Stimulated activated CD8-positive, alpha-beta memory T cell treated with anti-CD3 and anti-CD28 coated beads, Interleukin-12 subunit alpha, Interleukin-12 subunit beta, amount 100 ng/mL, for 24 hours (primary cell): ENCODE results near the gene DUS1L.

ENCODE experiments used
- DNase-seq: peaks from one replicate; pipeline ENCODE4 v3.0.0-alpha.2; 2020; ENCODE audit errors: extremely low read depth

DUS1L gene

DNA sequence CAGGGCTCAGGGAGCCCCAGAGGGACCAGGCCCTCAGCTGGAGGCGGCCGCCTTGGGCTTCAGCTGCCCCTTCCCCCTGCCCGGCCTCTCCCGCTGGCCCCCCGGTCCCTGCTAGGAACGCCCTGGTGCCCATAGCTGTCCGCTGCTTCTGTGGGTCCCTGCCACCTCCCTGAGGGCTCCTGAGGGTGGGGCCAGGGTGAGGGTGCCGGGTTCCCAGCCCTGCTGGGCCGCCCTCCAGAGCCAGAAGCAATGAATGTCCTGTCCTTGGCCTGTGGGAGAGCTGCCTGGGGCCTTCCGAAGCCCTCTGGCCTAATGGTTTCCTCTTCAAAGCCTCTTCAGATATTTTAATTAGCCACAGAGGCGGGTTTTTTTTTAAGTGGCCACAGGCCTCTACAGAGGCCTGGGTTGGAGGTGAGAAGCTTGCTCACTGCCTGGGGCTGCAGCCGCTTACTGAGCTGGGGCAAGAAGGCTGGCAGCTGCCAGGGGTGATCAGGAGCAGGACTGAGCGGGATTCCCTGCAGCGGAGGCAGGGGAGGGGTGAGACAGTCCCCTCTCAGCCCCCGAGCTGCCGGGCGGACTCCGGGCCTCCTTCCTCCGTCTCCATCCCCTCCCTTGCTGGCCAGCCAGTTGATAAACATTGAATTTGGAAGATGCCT is 52.8 kb downstream of the DUS1L start:
- no peak for DNase-seq

DNA sequence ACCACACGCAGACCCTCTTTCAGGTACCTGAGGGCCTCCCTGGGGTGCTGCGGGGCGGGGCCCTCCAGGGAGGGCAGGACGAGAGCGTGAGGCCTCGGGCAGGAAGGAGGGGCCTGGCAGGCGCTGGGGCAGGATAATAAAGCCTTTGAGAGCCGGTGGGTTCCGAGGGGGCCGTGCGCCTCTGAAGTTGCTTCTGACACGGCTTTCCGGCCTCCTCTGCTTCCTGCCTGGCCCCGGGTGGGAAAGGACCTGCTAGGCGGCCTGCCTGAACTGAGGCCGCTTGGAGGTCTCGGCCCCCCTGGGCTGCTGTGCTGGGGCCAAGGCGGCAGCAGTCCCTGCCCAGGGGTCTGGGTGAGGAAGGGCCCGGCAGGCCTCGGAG is 53.4 kb downstream of the DUS1L start:
- DNase-seq, result no peak

DNA sequence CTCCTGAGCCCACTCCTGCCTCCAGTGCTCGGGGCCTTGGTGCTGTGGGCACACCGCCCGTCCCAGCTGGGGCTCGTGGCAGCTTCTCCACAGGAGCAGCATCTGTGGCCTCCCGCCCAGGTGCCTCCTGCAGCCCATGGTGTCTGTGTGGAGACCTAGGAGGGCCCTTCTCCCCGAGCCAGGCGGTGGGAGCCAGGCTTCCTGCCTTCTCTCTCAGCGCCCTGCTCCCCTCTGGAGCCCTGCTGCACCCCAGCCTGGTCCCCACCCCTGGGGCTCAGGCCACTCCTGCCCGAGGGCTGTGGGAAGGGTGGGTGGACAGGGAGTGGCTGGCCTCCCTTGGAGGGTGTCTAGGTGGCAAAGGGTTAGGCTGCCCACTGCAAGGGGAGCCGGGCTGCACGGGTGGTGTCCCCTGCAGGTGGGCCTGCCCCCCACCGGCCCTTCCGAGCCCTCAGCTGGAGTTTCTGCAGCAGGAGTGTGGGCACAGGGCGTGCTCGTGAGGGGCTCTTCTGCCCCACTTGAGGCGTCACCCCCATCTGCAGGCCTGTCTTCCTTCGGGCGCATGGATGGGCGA is 53.9 kb downstream of the DUS1L start:
- DNase-seq, result no peak

DNA sequence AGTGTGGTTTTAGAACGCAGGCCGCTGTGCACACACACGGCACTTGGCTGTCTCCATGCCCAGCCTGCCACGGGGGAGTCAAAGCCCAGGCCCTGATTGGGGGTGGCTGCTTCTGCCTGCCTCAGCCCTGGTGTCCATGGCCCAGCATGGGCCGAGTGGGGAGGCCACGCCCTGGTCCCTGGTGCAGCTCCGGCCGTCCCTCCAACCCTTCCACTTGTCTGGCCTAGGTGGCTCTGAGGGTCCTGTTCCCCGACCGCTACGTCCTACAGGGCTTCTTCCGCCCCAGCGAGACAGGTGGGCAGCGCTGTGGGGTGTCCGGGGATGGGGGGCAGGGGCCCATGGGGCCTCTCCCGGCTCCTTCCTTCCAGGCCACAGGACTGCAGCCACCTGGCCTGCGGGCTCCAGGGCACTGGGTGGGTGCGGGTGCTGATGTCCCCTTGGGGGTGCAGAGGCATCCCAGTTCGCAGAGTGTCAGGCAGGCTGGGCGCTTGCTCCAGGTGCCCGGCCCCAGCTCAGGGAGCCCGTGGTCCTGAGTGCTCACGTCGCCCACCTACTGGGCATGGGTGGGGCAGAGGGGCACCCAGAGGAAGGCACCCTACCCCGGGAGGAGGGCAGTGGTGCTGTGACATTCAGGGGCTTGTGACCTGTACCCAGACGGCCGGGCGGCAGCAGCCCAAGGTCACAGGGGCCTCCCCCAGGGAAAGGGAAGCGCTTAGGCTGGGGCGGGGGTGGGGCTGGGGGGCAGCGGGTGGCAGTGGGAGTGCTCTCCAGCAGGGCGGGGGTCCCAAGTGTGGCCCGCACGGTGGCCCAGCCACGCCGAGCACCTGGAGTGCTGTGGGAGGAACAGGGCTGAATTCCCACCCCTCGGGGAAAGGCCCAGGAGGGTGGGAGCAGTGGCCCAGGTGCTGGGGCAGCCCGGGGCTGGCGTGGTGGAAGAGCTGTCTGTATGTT is 54.8 kb downstream of the DUS1L start:
- DNase-seq, result no peak

DNA sequence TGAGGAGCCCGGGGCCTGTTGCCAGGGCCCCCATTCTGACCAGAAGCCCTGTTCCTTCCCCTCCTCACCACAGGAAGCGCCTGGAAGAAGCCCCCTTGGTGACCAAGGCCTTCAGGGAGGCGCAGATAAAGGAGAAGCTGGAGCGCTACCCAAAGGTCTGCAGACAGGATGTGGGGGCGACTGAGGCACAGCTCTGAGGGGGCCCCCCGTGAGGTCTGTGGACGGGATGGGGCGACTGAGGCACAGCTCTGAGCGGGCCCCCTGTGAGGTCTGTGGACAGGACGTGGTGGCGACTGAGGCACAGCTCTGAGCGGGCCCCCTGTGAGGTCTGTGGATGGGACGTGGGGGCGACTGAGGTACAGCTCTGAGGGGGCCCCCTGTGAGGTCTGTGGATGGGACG is 56.2 kb downstream of the DUS1L start:
- no peak for DNase-seq

DNA sequence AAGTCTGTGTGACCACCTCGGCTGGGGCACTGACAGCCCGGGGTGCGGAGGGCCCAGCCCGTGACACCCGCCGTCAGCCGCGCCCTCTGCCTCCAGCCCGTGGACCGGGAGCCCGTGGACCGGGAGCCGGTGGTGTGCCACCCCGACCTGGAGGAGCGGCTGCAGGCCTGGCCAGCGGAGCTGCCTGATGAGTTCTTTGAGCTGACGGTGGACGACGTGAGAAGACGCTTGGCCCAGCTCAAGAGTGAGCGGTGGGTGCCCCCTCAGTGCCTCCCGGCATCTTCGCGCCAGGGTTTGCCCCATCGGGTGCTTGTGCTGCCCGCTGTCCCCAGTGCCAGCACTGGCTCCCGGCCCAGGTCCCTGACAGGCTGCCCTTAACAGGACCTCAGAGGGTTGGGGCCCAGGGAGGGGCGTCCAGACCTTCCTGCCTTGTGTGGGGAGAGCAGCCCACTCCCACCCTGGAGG is 56.6 kb downstream of the DUS1L start:
- DNase-seq, result no peak

DNA sequence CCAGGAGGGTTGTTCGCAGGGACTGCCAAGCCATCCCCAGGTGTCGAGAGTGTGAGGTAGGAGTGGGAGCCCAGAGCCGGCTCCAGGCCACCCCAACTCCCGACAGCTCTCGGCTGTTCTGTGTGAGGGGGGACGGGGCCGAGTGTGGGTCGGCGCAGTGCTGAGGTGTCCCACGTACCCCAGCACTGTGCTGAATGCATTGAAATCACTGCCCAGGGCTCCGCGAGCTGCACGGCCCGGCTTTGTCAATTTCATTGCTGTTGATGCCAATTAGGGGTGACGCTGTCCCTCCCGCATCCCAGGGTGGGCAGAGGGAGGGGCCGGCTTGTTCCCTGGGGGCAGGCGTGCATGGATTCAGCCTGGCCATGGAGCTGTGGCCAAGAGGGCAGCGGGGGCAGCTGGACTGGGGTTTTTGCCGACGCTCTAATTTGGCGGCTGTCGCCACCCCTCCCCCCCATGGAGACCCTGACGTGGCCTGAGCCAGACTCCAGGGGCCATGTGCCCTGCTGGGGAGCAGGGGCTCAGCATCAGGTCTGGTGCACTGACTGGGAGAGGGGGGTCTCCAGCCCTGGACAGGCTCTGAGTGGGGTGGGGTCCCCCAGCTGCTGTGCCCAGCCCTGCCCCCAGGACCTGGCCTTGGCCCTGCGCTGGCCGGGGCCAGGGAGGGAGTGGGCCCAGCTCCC is 57.2 kb downstream of the DUS1L start:
- no peak for DNase-seq
